GM19023 (cell line): Measurements from ENCODE around the gene MYOC.
"Not testable (repeated sequence)": the region's sequence is repeated elsewhere in the genome, so short reads cannot be mapped to it uniquely, and the experiment has no call there.

Source experiments
- ATAC-seq: cut with Tn5 transposase; IDR thresholded peaks from one replicate; pipeline ENCODE4 v1.9.1; 2021; ENCODE audit warnings: mild to moderate bottlenecking, moderate library complexity; ENCODE audit not compliant: unreplicated experiment

MYOC gene

GRCh38 chr1:171652234-171652822 lies at the start of gene MYOC:
TSS of gene MYOC (minus strand) at chr1:171652688. CDS start at chr1:171652611, 77 bp downstream.
- no peak for ATAC-seq

GRCh38 chr1:171699531-171699930 lies 47.0 kb upstream of the MYOC start:
- ATAC-seq = no peak

- ATAC-seq = not testable (repeated sequence)
Observed at GRCh38 chr1:171695772-171696171, 43.3 kb upstream of the MYOC start.

- not testable (repeated sequence) for ATAC-seq
Observed at GRCh38 chr1:171693541-171693940, 41.1 kb upstream of the MYOC start.

- ATAC-seq = no peak
Observed at GRCh38 chr1:171683870-171684269, 31.4 kb upstream of the MYOC start.

GRCh38 chr1:171680339-171680738 lies 27.9 kb upstream of the MYOC start:
- ATAC-seq = no peak

GRCh38 chr1:171676823-171677222 lies 24.3 kb upstream of the MYOC start:
- no peak for ATAC-seq

GRCh38 chr1:171674431-171675405 lies 22.2 kb upstream of the MYOC start:
- ATAC-seq = no peak

- ATAC-seq = no peak
Observed at GRCh38 chr1:171670739-171671138, 18.3 kb upstream of the MYOC start.

- no peak for ATAC-seq
Observed at GRCh38 chr1:171668372-171668771, 15.9 kb upstream of the MYOC start.

- ATAC-seq = no peak
Observed at GRCh38 chr1:171666114-171666769, 13.8 kb upstream of the MYOC start.

- ATAC-seq = no peak
Observed at GRCh38 chr1:171664976-171665375, 12.5 kb upstream of the MYOC start.

GRCh38 chr1:171663854-171664575 lies 11.5 kb upstream of the MYOC start:
- ATAC-seq = no peak

- ATAC-seq = no peak
Observed at GRCh38 chr1:171663036-171663853, 10.8 kb upstream of the MYOC start.

- no peak for ATAC-seq
Observed at GRCh38 chr1:171661076-171661650, 8.7 kb upstream of the MYOC start.

- not testable (repeated sequence) for ATAC-seq
Observed at GRCh38 chr1:171656206-171656605, 3.7 kb upstream of the MYOC start.

GRCh38 chr1:171655746-171656116 lies 3.2 kb upstream of the MYOC start:
- ATAC-seq = no peak

GRCh38 chr1:171654942-171655745 lies 2.7 kb upstream of the MYOC start:
- ATAC-seq = peak; percentile 63
